ENCODE results near the gene GRK5. TPM values are rescaled to one million over a fixed set of nuclear protein-coding genes. Genes with fewer than 3 reads are reported as not detected.
"Not testable (repeated sequence)": the region's sequence is repeated elsewhere in the genome, so short reads cannot be mapped to it uniquely, and the experiment has no call there.

GRK5 gene
- total RNA-seq, 1 experiment from 2014 or later = 4.5 TPM

GRCh38 chr10:119178372-119179119 is 28.8 kb upstream of the GRK5 start, which contains the start of gene PRDX3:
Gene PRDX3 (minus strand): TSS chr10:119178812. CDS start chr10:119178790, 22 bp downstream.
- H3K9me2 ChIP-seq (replicated peaks; ENCODE audit: low read length) = no peaks in the 10 kb centered on the region
- intact Hi-C loops (cut with micrococcal nuclease) = no loop called here
- ChIA-PET POLR2A (ENCODE audit: unreplicated experiment) (interaction anchor here (0.7 kb wide), 1 partner anchor 436 kb away, joined by 5 read pairs; no protein-coding TSS in a partner anchor), CTCF (no interaction called here)
- H2AFZ ChIP-seq (ENCODE audit: low read length) = peak within 1 kb of the TSS; percentile 86
- H3K27me3 ChIP-seq (ENCODE audit: low read length) = no peaks in the 10 kb centered on the region
- H3K36me3 ChIP-seq (ENCODE audit: low read depth, low read length) = peaks cover 10% of the 10 kb centered on the region
- DNase-seq (peak; percentile 83), ATAC-seq (peak; percentile 97)
- H4K20me1 ChIP-seq (ENCODE audit: low read length) = no peaks in the 10 kb centered on the region
- TF ChIP-seq EZH2phosphoT487 (IDR thresholded peaks at IDR 0.05; ENCODE audit: borderline replicate concordance, low read length) (no peak), EZH2 (IDR thresholded peaks at IDR 0.05; ENCODE audit: low read length, unreplicated experiment) (no peak)
- TF ChIP-seq, protein P1, sequence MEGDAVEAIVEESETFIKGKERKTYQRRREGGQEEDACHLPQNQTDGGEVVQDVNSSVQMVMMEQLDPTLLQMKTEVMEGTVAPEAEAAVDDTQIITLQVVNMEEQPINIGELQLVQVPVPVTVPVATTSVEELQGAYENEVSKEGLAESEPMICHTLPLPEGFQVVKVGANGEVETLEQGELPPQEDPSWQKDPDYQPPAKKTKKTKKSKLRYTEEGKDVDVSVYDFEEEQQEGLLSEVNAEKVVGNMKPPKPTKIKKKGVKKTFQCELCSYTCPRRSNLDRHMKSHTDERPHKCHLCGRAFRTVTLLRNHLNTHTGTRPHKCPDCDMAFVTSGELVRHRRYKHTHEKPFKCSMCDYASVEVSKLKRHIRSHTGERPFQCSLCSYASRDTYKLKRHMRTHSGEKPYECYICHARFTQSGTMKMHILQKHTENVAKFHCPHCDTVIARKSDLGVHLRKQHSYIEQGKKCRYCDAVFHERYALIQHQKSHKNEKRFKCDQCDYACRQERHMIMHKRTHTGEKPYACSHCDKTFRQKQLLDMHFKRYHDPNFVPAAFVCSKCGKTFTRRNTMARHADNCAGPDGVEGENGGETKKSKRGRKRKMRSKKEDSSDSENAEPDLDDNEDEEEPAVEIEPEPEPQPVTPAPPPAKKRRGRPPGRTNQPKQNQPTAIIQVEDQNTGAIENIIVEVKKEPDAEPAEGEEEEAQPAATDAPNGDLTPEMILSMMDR (conservative IDR thresholded peaks at IDR 0.05; ENCODE audit: low read depth, low read length) = no peak
- H3K4me2 ChIP-seq (ENCODE audit: low read length) = peak within 1 kb of the TSS; percentile 87
- TSS peak; percentile 90 for BruUV-seq (replicated peaks)
- peaks cover 45% of the 10 kb centered on the region for H3K79me2 ChIP-seq (ENCODE audit: low read length)
- peaks cover 14% of the 10 kb centered on the region; the same call in 1 of the 2 replicates for H3K4me1 ChIP-seq (ENCODE audit: insufficient read depth, low read length)
- peak within 1 kb of the TSS; percentile 85 for H3K9ac ChIP-seq (ENCODE audit: low read length)
- peak within 1 kb of the TSS; percentile 39 for H3K27ac ChIP-seq (ENCODE audit: low read length)
- no peaks in the 10 kb centered on the region for H3F3A ChIP-seq (ENCODE audit: low read length, unreplicated experiment)
- H3K9me3 ChIP-seq (ENCODE audit: low read length) = no peaks in the 10 kb centered on the region
- H3K4me3 ChIP-seq (ENCODE audit: low read length) = peak within 1 kb of the TSS; percentile 85

GRCh38 chr10:119180850-119181400 is 26.4 kb upstream of the GRK5 start:
- H3K9ac ChIP-seq (ENCODE audit: low read length); H3K36me3 ChIP-seq (ENCODE audit: low read depth, low read length); H3K4me3 ChIP-seq (ENCODE audit: low read length); POLR2A ChIA-PET (ENCODE audit: unreplicated experiment); H2AFZ ChIP-seq (ENCODE audit: low read length); H3K9me3 ChIP-seq (ENCODE audit: low read length); H3K27me3 ChIP-seq (ENCODE audit: low read length); ATAC-seq; CTCF ChIA-PET; H3K27ac ChIP-seq (ENCODE audit: low read length); H4K20me1 ChIP-seq (ENCODE audit: low read length); DNase-seq; H3K4me2 ChIP-seq (ENCODE audit: low read length); BruUV-seq (replicated peaks); H3F3A ChIP-seq (ENCODE audit: low read length, unreplicated experiment); H3K9me2 ChIP-seq (replicated peaks; ENCODE audit: low read length); intact Hi-C loops (cut with micrococcal nuclease): not testable (repeated sequence)
- Histone ChIP-seq H3K79me2 (ENCODE audit: low read length) (peaks cover 25% of the 10 kb centered on the region), H3K4me1 (ENCODE audit: insufficient read depth, low read length) (peaks cover 14% of the 10 kb centered on the region; the same call in 1 of the 2 replicates)

DNA sequence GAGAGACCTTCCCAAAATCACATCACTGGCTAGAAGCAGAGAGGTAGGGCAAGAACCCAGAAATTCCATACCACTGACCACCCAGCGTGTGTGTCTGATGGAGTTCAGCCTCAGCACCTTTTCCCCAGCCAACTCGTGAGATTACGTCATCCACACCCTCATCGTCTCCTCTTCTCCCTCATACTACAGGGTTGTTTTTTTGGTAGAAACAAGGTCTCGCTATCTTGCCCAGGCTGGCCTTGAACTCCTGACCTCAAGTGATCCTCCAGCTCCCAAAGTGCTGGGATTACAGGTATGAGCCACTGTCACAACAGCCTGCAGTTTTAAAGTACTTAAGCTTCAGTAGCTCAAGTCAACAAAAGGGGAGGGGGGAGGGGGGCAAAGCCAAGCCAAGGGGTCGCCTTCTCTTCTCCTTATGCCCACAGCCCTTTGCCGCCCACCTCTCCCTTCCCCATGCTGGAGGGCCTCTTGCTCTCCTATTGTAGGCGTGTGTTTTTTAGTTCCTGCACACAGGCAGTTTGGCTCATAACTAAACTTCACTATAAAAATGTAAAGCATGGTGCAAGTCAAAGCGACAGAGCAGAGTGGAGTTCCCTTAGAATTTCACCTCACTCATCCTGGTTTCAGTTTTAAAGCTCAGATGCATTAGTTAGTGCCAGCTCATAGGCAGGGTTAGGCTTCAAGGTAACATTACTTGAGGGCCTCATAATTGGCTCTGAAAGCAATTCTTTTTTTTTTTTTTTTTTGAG is 23.5 kb upstream of the GRK5 start:
- Histone ChIP-seq H3K27me3 (ENCODE audit: low read length) (no peaks in the 10 kb centered on the region), H3K79me2 (ENCODE audit: low read length) (no peaks in the 10 kb centered on the region), H4K20me1 (ENCODE audit: low read length) (no peaks in the 10 kb centered on the region), H3K9ac (ENCODE audit: low read length) (no peak overlapping the region), H3K9me3 (ENCODE audit: low read length) (no peaks in the 10 kb centered on the region), H3K4me3 (ENCODE audit: low read length) (no peak overlapping the region), H3F3A (ENCODE audit: low read length, unreplicated experiment) (no peaks in the 10 kb centered on the region), H3K36me3 (ENCODE audit: low read depth, low read length) (no peaks in the 10 kb centered on the region), H3K9me2 (replicated peaks; ENCODE audit: low read length) (no peaks in the 10 kb centered on the region), H3K4me2 (ENCODE audit: low read length) (no peak overlapping the region), H3K27ac (ENCODE audit: low read length) (no peak overlapping the region), H3K4me1 (ENCODE audit: insufficient read depth, low read length) (peaks cover 4% of the 10 kb centered on the region; the same call in 1 of the 2 replicates), H2AFZ (ENCODE audit: low read length) (no peak overlapping the region)
- DNase-seq (no peak), ATAC-seq (no peak)
- intact Hi-C loops (cut with micrococcal nuclease) = no loop called here
- CTCF ChIA-PET = no interaction called here
- POLR2A ChIA-PET (ENCODE audit: unreplicated experiment) = no interaction called here
- no TSS peak for BruUV-seq (replicated peaks)
- TF ChIP-seq EZH2phosphoT487 (IDR thresholded peaks at IDR 0.05; ENCODE audit: borderline replicate concordance, low read length) (no peak), EZH2 (IDR thresholded peaks at IDR 0.05; ENCODE audit: low read length, unreplicated experiment) (no peak)
- TF ChIP-seq, protein P1 (conservative IDR thresholded peaks at IDR 0.05; ENCODE audit: low read depth, low read length) = no peak
